ENCODE results near the gene BRICD5. TPM values are rescaled to one million over a fixed set of nuclear protein-coding genes. Genes with fewer than 3 reads are reported as not detected.

The BRICD5 gene
- total and polyA plus RNA-seq, 4 donors: 2.1 to 13.5 (median 9.3) TPM

- TF ChIP-seq, protein P1, sequence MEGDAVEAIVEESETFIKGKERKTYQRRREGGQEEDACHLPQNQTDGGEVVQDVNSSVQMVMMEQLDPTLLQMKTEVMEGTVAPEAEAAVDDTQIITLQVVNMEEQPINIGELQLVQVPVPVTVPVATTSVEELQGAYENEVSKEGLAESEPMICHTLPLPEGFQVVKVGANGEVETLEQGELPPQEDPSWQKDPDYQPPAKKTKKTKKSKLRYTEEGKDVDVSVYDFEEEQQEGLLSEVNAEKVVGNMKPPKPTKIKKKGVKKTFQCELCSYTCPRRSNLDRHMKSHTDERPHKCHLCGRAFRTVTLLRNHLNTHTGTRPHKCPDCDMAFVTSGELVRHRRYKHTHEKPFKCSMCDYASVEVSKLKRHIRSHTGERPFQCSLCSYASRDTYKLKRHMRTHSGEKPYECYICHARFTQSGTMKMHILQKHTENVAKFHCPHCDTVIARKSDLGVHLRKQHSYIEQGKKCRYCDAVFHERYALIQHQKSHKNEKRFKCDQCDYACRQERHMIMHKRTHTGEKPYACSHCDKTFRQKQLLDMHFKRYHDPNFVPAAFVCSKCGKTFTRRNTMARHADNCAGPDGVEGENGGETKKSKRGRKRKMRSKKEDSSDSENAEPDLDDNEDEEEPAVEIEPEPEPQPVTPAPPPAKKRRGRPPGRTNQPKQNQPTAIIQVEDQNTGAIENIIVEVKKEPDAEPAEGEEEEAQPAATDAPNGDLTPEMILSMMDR (IDR thresholded peaks at IDR 0.05; ENCODE audit: control extremely low read depth, extremely low read depth): no peak
- H3K27ac ChIP-seq (ENCODE audit: low read depth in 1 of 2, low read length in 1 of 2): no peak overlapping the region
- DNase-seq (no peak), ATAC-seq (ENCODE audit: insufficient read depth, low FRiP score) (no peak)
- H3K4me3 ChIP-seq: no peak overlapping the region
- no peaks in the 10 kb centered on the region for H3K27me3 ChIP-seq (ENCODE audit: control insufficient read depth in 3 of 3, insufficient read depth in 3 of 3, low read length in 2 of 3)
- no peak overlapping the region for H3K9ac ChIP-seq (ENCODE audit: insufficient read depth in 1 of 2, low read length in 2 of 2)
- H3K4me1 ChIP-seq (ENCODE audit: control insufficient read depth in 5 of 5, insufficient read depth in 5 of 5, low read length in 5 of 5): peaks cover 4 to 29% (median 12%) of the 10 kb centered on the region in 5 donors
- 94% methylated on average over 17 of the region's 17 CpGs for WGBS, 2 donors
- H3K36me3 ChIP-seq (ENCODE audit: control insufficient read depth in 4 of 4, insufficient read depth in 4 of 4, low read length in 4 of 4): peaks cover 0 to 35% (median 4%) of the 10 kb centered on the region in 4 donors
- no peaks in the 10 kb centered on the region for H3K9me3 ChIP-seq (ENCODE audit: control insufficient read depth in 4 of 4, insufficient read depth in 3 of 4, low read length in 3 of 4)
These were observed 692 bp downstream of the BRICD5 start for GRCh38 chr16:2210009-2210332.

GRCh38 chr16:2209258-2210008 lies 1.2 kb downstream of the BRICD5 start:
- ATAC-seq (ENCODE audit: insufficient read depth, low FRiP score) (no peak), DNase-seq (no peak)
- 89 to 91% methylated on average over 29 of the region's 29 CpGs for WGBS, 2 donors
- Histone ChIP-seq H3K27me3 (ENCODE audit: control insufficient read depth in 3 of 3, insufficient read depth in 3 of 3, low read length in 2 of 3) (no peaks in the 10 kb centered on the region), H3K27ac (ENCODE audit: low read depth in 1 of 2, low read length in 1 of 2) (no peak overlapping the region), H3K4me1 (ENCODE audit: control insufficient read depth in 5 of 5, insufficient read depth in 5 of 5, low read length in 5 of 5) (peaks cover 4 to 31% (median 12%) of the 10 kb centered on the region in 5 donors), H3K9ac (ENCODE audit: insufficient read depth in 1 of 2, low read length in 2 of 2) (no peak overlapping the region), H3K4me3 (no peak overlapping the region), H3K9me3 (ENCODE audit: control insufficient read depth in 4 of 4, insufficient read depth in 3 of 4, low read length in 3 of 4) (no peaks in the 10 kb centered on the region), H3K36me3 (ENCODE audit: control insufficient read depth in 4 of 4, insufficient read depth in 4 of 4, low read length in 4 of 4) (peaks cover 0 to 35% (median 4%) of the 10 kb centered on the region in 4 donors)
- TF ChIP-seq, protein P1 (IDR thresholded peaks at IDR 0.05; ENCODE audit: control extremely low read depth, extremely low read depth): no peak

DNA sequence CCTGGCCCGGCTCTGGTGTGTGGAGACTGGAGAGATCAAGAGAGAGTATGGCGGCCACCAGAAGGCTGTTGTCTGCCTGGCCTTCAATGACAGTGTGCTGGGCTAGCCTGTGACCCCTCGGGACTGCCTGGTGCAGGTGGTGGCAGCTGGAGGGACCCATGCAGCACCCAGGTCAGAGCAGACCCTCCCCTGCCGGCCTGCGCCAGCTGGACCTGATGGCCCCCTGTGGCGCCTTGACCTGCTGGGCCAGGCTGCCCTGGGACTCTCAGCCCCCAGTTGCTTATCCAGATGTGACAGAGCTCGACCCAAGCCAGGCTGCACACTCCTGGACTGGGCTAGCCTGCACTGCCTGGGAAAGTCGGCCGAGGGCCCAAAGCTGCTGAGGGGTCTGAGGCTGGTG lies 1.9 kb downstream of the BRICD5 start:
- 94 to 96% methylated on average over 9 of the region's 9 CpGs for WGBS, 2 donors
- no peak for ATAC-seq (ENCODE audit: insufficient read depth, low FRiP score)
- H3K4me3 ChIP-seq: no peak overlapping the region
- H3K4me1 ChIP-seq (ENCODE audit: control insufficient read depth in 5 of 5, insufficient read depth in 5 of 5, low read length in 5 of 5): peaks cover 4 to 30% (median 12%) of the 10 kb centered on the region in 5 donors
- TF ChIP-seq, protein P1 (IDR thresholded peaks at IDR 0.05; ENCODE audit: control extremely low read depth, extremely low read depth): no peak
- DNase-seq: no peak
- no peak overlapping the region for H3K27ac ChIP-seq (ENCODE audit: low read depth in 1 of 2, low read length in 1 of 2)
- no peak overlapping the region for H3K9ac ChIP-seq (ENCODE audit: insufficient read depth in 1 of 2, low read length in 2 of 2)
- H3K9me3 ChIP-seq (ENCODE audit: control insufficient read depth in 4 of 4, insufficient read depth in 3 of 4, low read length in 3 of 4): no peaks in the 10 kb centered on the region
- no peaks in the 10 kb centered on the region for H3K27me3 ChIP-seq (ENCODE audit: control insufficient read depth in 3 of 3, insufficient read depth in 3 of 3, low read length in 2 of 3)
- H3K36me3 ChIP-seq (ENCODE audit: control insufficient read depth in 4 of 4, insufficient read depth in 4 of 4, low read length in 4 of 4): peaks cover 0 to 35% (median 4%) of the 10 kb centered on the region in 4 donors

Data from lung (tissue), 12 donors.